ENCODE measurements around the gene CYTH3. TPM values are rescaled to one million over a fixed set of nuclear protein-coding genes. Genes with fewer than 3 reads are reported as not detected.

Gene CYTH3
- total and polyA plus RNA-seq, 2 of the 13 experiments (the other 11 are each of a cell fraction or from before 2014, with no cell fraction given) = 3.1 to 3.8 TPM

GRCh38 chr7:6238309-6238925 is 34.0 kb downstream of the CYTH3 start (continued):
- TF ChIP-seq PRMT3 (CRISPR knock-in tag; IDR thresholded peaks at IDR 0.05; ENCODE audit: borderline replicate concordance, low read depth) (no peak), PHF21A (CRISPR knock-in tag; IDR thresholded peaks at IDR 0.05) (no peak), SMYD3 (CRISPR knock-in tag; IDR thresholded peaks at IDR 0.05) (no peak), HNRNPH1 (optimal IDR thresholded peaks at IDR 0.05; ENCODE audit: low read depth, low read length) (no peak), PHF5A (CRISPR knock-in tag; IDR thresholded peaks at IDR 0.05; ENCODE audit: low read depth, unreplicated experiment) (no peak), CEBPB (IDR thresholded peaks at IDR 0.05; ENCODE audit: borderline replicate concordance, low read depth, low read length) (peak; percentile 64; the same call in 1 of the 2 replicates), DDIT3 (CRISPR knock-in tag; IDR thresholded peaks at IDR 0.05) (no peak), ZNF224 (CRISPR knock-in tag; IDR thresholded peaks at IDR 0.05) (no peak), ZNF572 (CRISPR knock-in tag; IDR thresholded peaks at IDR 0.05) (no peak), HMGA1 (CRISPR knock-in tag; conservative IDR thresholded peaks at IDR 0.05) (no peak), ZNF234 (CRISPR knock-in tag; conservative IDR thresholded peaks at IDR 0.05) (no peak), CBX1 (IDR thresholded peaks at IDR 0.05; ENCODE audit: low read depth) (no peak), ZNF33B (CRISPR knock-in tag; IDR thresholded peaks at IDR 0.05) (no peak), RFX3 (CRISPR knock-in tag; IDR thresholded peaks at IDR 0.05) (no peak), KLF6 (CRISPR knock-in tag; IDR thresholded peaks at IDR 0.05) (peak; percentile 71), SMARCC2 (IDR thresholded peaks at IDR 0.05) (no peak), RFX5 (IDR thresholded peaks at IDR 0.05; ENCODE audit: low read depth, low read length) (no peak), SNAPC5 (CRISPR knock-in tag; IDR thresholded peaks at IDR 0.05; ENCODE audit: borderline replicate concordance) (no peak), ZNF430 (CRISPR knock-in tag; IDR thresholded peaks at IDR 0.05) (no peak), ISX (CRISPR knock-in tag; conservative IDR thresholded peaks at IDR 0.05) (no peak), TMF1 (CRISPR knock-in tag; IDR thresholded peaks at IDR 0.05; ENCODE audit: low read depth) (no peak), DR1 (CRISPR knock-in tag; IDR thresholded peaks at IDR 0.05) (no peak), HOXA5 (CRISPR knock-in tag; IDR thresholded peaks at IDR 0.05) (peak; percentile 33; the same call in 1 of the 2 replicates)
- TF ChIP-seq, protein P1, sequence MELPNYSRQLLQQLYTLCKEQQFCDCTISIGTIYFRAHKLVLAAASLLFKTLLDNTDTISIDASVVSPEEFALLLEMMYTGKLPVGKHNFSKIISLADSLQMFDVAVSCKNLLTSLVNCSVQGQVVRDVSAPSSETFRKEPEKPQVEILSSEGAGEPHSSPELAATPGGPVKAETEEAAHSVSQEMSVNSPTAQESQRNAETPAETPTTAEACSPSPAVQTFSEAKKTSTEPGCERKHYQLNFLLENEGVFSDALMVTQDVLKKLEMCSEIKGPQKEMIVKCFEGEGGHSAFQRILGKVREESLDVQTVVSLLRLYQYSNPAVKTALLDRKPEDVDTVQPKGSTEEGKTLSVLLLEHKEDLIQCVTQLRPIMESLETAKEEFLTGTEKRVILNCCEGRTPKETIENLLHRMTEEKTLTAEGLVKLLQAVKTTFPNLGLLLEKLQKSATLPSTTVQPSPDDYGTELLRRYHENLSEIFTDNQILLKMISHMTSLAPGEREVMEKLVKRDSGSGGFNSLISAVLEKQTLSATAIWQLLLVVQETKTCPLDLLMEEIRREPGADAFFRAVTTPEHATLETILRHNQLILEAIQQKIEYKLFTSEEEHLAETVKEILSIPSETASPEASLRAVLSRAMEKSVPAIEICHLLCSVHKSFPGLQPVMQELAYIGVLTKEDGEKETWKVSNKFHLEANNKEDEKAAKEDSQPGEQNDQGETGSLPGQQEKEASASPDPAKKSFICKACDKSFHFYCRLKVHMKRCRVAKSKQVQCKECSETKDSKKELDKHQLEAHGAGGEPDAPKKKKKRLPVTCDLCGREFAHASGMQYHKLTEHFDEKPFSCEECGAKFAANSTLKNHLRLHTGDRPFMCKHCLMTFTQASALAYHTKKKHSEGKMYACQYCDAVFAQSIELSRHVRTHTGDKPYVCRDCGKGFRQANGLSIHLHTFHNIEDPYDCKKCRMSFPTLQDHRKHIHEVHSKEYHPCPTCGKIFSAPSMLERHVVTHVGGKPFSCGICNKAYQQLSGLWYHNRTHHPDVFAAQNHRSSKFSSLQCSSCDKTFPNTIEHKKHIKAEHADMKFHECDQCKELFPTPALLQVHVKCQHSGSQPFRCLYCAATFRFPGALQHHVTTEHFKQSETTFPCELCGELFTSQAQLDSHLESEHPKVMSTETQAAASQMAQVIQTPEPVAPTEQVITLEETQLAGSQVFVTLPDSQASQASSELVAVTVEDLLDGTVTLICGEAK (IDR thresholded peaks at IDR 0.05) = no peak
- TF ChIP-seq, protein P1 (CRISPR knock-in tag; IDR thresholded peaks at IDR 0.05) = no peak
